Measurements from ENCODE around the gene GLB1L. TPM values are rescaled to one million over a fixed set of nuclear protein-coding genes. Genes with fewer than 3 reads are reported as not detected.

GLB1L gene
- total and polyA plus RNA-seq, 4 donors = 2.3 to 5.2 (median 2.6) TPM

- WGBS = 16% methylated on average over 71 of the region's 71 CpGs
- H3K9ac ChIP-seq (ENCODE audit: low read depth in 1 of 2, low read length in 2 of 2) = peak within 1 kb of the TSS; percentile 10 to 48
- peak; percentile 97 for DNase-seq (ENCODE audit: low spot score)
- H3K9me3 ChIP-seq (ENCODE audit: control insufficient read depth in 4 of 4, low read length in 3 of 4) = no peaks in the 10 kb centered on the region
- TF ChIP-seq MAX (IDR thresholded peaks at IDR 0.05) = no peak
- no peak for TF ChIP-seq RAD21 (IDR thresholded peaks at IDR 0.05)
- TF ChIP-seq HNF4G (IDR thresholded peaks at IDR 0.05) = no peak
- no peak for TF ChIP-seq TAF1 (conservative IDR thresholded peaks at IDR 0.05)
- no peak for TF ChIP-seq JUND (IDR thresholded peaks at IDR 0.05)
- TF ChIP-seq CTCF (IDR thresholded peaks at IDR 0.05; ENCODE audit: low read depth, low read length, missing input control) = no peak
- no peak for TF ChIP-seq GABPA (IDR thresholded peaks at IDR 0.05 in 1 of 2, conservative IDR thresholded peaks at IDR 0.05 in 1 of 2)
- TF ChIP-seq FOXA2 (IDR thresholded peaks at IDR 0.05) = no peak
- TF ChIP-seq NR2F2 (IDR thresholded peaks at IDR 0.05) = no peak
- TF ChIP-seq YY1 (IDR thresholded peaks at IDR 0.05) = no peak
- no peak for TF ChIP-seq ATF3 (IDR thresholded peaks at IDR 0.05)
- no peak for TF ChIP-seq FOXA1 (IDR thresholded peaks at IDR 0.05)
- TF ChIP-seq SP1 (IDR thresholded peaks at IDR 0.05) = peak; percentile 70
- no peak for TF ChIP-seq HNF4A (conservative IDR thresholded peaks at IDR 0.05)
- TF ChIP-seq RXRA (IDR thresholded peaks at IDR 0.05) = no peak
- TF ChIP-seq REST (IDR thresholded peaks at IDR 0.05) = peak; percentile 50
- no peak for TF ChIP-seq EGR1 (IDR thresholded peaks at IDR 0.05; ENCODE audit: low read depth in 2 of 2)
- H3K36me3 ChIP-seq (ENCODE audit: control insufficient read depth in 4 of 4, insufficient read depth in 3 of 4, low read depth in 1 of 4, low read length in 3 of 4) = peaks cover 17 to 43% (median 35%) of the 10 kb centered on the region in 4 donors
- peaks cover 5 to 27% (median 19%) of the 10 kb centered on the region in 4 donors for H3K4me1 ChIP-seq (ENCODE audit: control insufficient read depth in 4 of 4, insufficient read depth in 4 of 4, low read length in 3 of 4)
- H3K4me3 ChIP-seq (ENCODE audit: low read depth in 1 of 3, low read length in 3 of 3) = peak within 1 kb of the TSS; percentile 51 to 64 (median 52)
- no peaks in the 10 kb centered on the region for H3K27me3 ChIP-seq (ENCODE audit: control insufficient read depth in 4 of 4, insufficient read depth in 4 of 4, low read length in 3 of 4)
- H3K27ac ChIP-seq (ENCODE audit: low read depth in 1 of 2, low read length in 2 of 2) = peak within 1 kb of the TSS; percentile 85 to 92
Measured at GRCh38 chr2:219218732-219219701, 26.2 kb downstream of the GLB1L start, which contains the start of gene ABCB6. ABCB6 (minus strand) TSS chr2:219218958; CDS start chr2:219218673, 285 bp downstream.
